HK-2 (cell line): ENCODE results near the gene IARS2.
"Not testable (repeated sequence)": the region's sequence is repeated elsewhere in the genome, so short reads cannot be mapped to it uniquely, and the experiment has no call there.

Source experiments
- DNase-seq: peaks from one replicate; pipeline ENCODE4 v3.0.0-alpha.2; 2018; ENCODE audit not compliant: unreplicated experiment

IARS2 gene

GRCh38 chr1:220164517-220164916 is 70.6 kb downstream of the IARS2 start:
- no peak for DNase-seq

DNA sequence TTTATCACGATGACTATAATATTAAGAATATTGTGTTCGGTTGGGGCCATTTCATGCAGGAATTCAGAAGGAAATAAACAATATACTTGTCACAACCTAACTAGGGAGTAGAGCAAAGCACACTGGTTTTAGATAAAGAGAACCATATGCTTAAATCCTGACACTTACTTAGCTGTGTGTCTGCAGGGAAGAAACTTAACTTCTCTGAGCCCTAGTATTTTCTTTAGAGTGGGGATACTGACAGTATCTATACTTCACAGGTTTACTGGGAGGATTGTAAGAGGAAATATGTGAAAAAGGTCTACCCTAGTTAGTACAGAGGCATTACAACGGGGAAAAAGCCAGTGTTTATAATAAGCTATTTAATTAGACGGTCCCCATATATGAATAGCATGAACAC is 72.9 kb downstream of the IARS2 start:
- no peak for DNase-seq

DNA sequence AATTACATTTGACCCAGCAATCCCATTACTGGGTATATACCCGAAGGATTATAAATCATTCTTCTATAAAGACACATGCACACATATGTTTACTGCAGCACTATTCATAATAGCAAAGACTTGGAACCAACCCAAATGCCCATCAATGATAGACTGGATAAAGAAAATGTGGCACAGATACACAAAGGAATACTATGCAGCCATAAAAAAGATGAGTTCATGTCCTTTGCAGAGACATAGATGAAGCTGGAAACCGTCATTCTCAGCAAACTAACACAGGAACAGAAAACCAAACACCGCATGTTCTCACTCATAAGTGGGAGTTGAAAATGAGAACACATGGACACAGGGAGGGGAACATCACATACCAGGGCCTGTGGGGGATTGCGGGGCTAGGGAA is 76.0 kb downstream of the IARS2 start:
- DNase-seq, result not testable (repeated sequence)

GRCh38 chr1:220170836-220171526 is 77.0 kb downstream of the IARS2 start:
- no peak for DNase-seq

GRCh38 chr1:220176540-220176939 is 82.6 kb downstream of the IARS2 start:
- DNase-seq, result no peak

DNA sequence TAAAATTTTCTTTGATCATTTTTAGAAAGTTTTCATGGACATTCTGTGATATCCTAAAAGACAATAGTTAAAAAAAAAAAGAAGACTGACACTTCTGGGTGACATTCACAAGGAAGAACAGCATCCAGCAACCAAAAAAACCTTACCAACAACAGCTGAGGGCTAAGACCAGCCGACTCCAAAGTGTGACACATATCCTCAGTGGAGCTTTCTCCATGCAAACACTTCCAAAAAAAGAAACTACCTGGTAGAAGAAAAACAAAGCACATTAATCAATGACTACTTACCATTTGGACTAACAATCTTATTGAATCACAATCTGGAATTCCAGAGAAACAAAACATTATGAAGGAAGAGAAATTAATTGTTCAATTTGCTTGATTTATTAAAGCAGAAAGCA is 88.2 kb downstream of the IARS2 start:
- no peak for DNase-seq

- no peak for DNase-seq
These were observed 88.7 kb downstream of the IARS2 start for GRCh38 chr1:220182656-220183055.

DNA sequence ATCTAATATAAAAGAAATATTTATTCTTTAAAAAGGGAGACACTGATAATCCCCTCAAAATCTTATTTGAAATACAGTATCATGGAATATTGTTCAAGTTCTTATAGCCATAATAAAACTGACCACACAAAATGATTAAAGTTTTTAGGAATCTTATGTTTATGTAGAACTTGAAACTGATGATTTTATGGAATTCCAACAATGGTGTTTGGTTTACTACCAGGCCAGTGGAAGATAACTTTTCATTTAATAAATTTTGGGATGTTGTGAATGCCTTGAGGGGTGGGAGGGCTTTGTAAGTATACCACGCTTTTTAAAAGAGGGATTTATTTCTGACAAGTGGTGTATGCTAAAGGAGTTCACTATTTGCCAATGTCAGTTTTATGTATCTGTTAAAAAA is 90.6 kb downstream of the IARS2 start:
- no peak for DNase-seq

- DNase-seq, result no peak
These were observed 92.8 kb downstream of the IARS2 start for GRCh38 chr1:220186752-220187151.

- DNase-seq, result no peak
These were observed 94.6 kb downstream of the IARS2 start for GRCh38 chr1:220188538-220188937.

GRCh38 chr1:220189750-220190347 is 95.9 kb downstream of the IARS2 start:
- no peak for DNase-seq

DNA sequence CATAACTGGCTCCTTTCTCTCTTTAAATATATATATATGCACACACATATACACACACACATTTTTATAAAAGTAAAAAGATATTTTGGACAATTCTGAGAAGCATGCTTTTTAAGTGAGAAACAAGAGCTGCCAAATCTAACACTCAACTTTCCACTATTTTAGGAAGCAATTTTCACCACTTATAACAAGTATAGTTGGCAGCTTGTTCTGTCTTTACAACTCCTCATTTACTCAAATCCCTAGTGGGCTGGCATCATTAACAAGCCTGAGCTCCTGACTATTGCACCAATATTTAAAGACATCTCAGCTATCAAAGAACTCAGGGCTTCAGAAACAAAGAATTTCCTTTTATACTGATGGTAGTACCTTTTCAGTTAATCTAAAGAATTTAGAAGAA is 101.8 kb downstream of the IARS2 start:
- no peak for DNase-seq
